ENCODE measurements around the gene ARMC7.
"Not testable (repeated sequence)": the region's sequence is repeated elsewhere in the genome, so short reads cannot be mapped to it uniquely, and the experiment has no call there.

ARMC7 gene

GRCh38 chr17:75102385-75102821 is 7.4 kb upstream of the ARMC7 start:
- DNase-seq = peak in 1 of 2 donors; percentile 70

- DNase-seq = no peak
Observed at GRCh38 chr17:75103601-75104554, 5.9 kb upstream of the ARMC7 start.

- peak in 1 of 2 donors; percentile 12 for DNase-seq
Observed at GRCh38 chr17:75105126-75106080, 4.4 kb upstream of the ARMC7 start.

GRCh38 chr17:75108193-75108592 is 1.6 kb upstream of the ARMC7 start:
- no peak for DNase-seq

GRCh38 chr17:75109046-75109406 is 743 bp upstream of the ARMC7 start:
- peak in 1 of 2 donors; percentile 13 for DNase-seq

- DNase-seq = peak in 1 of 2 donors; percentile 12
Observed at GRCh38 chr17:75110234-75110937, 617 bp downstream of the ARMC7 start.

GRCh38 chr17:75111777-75112335 is 2.1 kb downstream of the ARMC7 start:
- DNase-seq = peak; percentile 38 to 47

GRCh38 chr17:75113798-75114551 is 4.2 kb downstream of the ARMC7 start:
- DNase-seq = peak; percentile 80 to 94

- DNase-seq = peak; percentile 53 to 67
Observed at GRCh38 chr17:75114552-75115314, 5.0 kb downstream of the ARMC7 start.

- no peak for DNase-seq
Observed at GRCh38 chr17:75115555-75115954, 5.8 kb downstream of the ARMC7 start.

GRCh38 chr17:75116737-75117136 is 7.0 kb downstream of the ARMC7 start:
- DNase-seq = no peak

- DNase-seq = no peak
Observed at GRCh38 chr17:75118307-75118706, 8.5 kb downstream of the ARMC7 start.

GRCh38 chr17:75124041-75124818 is 14.5 kb downstream of the ARMC7 start:
- no peak for DNase-seq

GRCh38 chr17:75124819-75125162 is 15.0 kb downstream of the ARMC7 start:
- DNase-seq = no peak

GRCh38 chr17:75125984-75126383 is 16.2 kb downstream of the ARMC7 start:
- no peak for DNase-seq

- DNase-seq = no peak
Observed at GRCh38 chr17:75126954-75127353, 17.2 kb downstream of the ARMC7 start.

GRCh38 chr17:75127936-75128335 is 18.2 kb downstream of the ARMC7 start:
- DNase-seq = not testable (repeated sequence)

GRCh38 chr17:75128694-75129505 is 19.1 kb downstream of the ARMC7 start:
- no peak for DNase-seq

- no peak for DNase-seq
Observed at GRCh38 chr17:75129576-75129975, 19.8 kb downstream of the ARMC7 start.
